Transverse colon (tissue), 3 donors: ENCODE measurements around the gene MGAT5.

Source experiments
- CTCF ChIP-seq, 5 experiments: fragments of 200-600 bp in 3 of 5; fragments of 450-650 bp in 2 of 5; sonication (generic) in 3 of 5; IDR thresholded peaks; 1 replicate in 2 of 5; 2 replicates in 3 of 5; pipeline ENCODE4 v1.5.1; 2016 to 2017; ENCODE audit warnings: antibody characterized with exemption in 5 of 5, inconsistent platforms in 3 of 5, mild to moderate bottlenecking in 2 of 5, moderate library complexity in 1 of 5
- POLR2A ChIP-seq: fragments of 450-650 bp; IDR thresholded peaks from one replicate; pipeline ENCODE4 v1.6.1; 2016; ENCODE audit warnings: antibody characterized with exemption, mild to moderate bottlenecking, moderate library complexity

- TF ChIP-seq CTCF (IDR thresholded peaks at IDR 0.05) (no peak), POLR2A (no peak)
Measured at GRCh38 chr2:134379293-134379692, 125.4 kb downstream of the MGAT5 start.
